ENCODE data around the gene SMYD2.
"Not testable (repeated sequence)": the region's sequence is repeated elsewhere in the genome, so short reads cannot be mapped to it uniquely, and the experiment has no call there.

Gene SMYD2

DNA sequence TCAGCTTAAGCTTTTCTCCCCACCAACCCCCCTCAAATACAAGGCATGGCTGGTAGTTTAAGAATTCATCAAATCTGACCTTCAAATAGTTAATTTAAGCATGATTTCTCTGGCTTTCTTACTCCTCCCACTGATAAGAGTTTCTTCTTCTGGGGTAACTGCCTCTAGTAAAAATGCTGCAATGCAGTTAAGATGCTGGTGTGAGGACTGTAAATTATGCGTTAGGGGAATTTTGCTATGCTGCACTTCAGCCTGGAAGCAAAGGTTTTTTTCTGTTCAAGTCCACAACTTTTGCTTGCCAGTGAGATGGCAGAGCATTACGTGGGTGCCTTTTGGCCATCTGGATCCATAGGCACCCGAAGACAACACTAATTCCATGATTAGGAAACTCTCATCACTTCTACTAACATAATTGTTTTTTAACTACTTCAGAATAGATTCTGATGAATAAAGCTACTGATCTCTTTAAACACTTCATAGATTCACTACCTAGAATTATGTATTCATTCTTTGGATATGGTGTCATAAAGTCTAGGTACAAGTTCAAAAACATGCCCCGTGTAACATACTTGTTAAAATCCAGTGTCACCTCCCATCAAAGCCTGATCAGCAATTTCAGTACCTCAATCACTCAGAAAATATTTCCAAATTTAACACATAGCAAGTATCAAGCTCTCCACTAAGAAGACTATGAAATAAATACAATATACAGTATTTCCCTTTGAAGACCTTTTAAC is 8.8 kb upstream of the SMYD2 start:
- DNase-seq = no peak

DNA sequence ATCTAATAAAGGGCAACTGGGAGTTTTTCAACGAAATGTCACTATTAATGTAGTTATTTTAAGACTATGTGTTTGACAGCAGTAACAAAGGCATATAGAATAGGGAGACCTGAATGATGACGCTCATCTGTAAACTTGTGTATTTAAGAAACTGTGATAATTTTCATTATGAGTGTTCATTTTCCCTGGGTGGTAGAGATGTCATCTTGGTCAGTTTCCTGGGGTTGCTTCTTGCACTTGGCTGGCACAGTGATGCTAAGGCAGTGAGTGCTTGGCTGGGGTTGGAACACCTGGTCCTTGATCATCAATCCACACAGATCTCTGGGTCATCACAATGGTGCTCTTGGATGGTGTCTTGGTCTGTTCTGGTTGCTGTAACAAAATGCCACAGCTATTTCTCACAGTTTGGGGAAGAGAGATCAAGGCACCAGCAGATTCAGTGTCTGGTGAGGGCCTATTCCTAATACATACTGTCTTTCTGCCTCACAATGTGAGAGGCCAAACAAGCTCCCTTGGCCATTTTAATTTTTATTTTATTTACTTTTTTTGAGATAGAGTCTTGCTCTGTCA is 7.9 kb upstream of the SMYD2 start:
- DNase-seq = no peak

GRCh38 chr1:214275700-214276099 is 5.3 kb upstream of the SMYD2 start:
- not testable (repeated sequence) for DNase-seq

DNA sequence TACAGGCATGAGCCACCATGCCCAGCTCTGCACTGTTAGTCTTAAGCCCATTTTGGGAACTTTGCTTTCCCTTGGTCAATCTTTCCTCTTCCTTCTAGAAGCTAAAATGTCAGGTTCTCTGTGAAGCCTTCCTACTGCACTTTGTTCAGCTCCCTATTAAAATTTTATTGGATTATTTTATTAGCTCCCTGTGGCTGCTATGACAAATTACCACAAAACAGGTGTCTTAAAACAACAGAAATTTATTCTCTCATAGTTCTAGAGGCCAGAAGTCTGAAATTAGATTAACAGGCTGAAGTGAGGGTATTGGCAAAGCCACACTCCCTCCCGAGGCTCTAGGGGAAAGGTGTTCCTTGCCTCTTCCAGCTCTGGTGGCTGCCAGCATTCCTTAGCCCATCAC is 4.2 kb upstream of the SMYD2 start:
- no peak for DNase-seq

DNA sequence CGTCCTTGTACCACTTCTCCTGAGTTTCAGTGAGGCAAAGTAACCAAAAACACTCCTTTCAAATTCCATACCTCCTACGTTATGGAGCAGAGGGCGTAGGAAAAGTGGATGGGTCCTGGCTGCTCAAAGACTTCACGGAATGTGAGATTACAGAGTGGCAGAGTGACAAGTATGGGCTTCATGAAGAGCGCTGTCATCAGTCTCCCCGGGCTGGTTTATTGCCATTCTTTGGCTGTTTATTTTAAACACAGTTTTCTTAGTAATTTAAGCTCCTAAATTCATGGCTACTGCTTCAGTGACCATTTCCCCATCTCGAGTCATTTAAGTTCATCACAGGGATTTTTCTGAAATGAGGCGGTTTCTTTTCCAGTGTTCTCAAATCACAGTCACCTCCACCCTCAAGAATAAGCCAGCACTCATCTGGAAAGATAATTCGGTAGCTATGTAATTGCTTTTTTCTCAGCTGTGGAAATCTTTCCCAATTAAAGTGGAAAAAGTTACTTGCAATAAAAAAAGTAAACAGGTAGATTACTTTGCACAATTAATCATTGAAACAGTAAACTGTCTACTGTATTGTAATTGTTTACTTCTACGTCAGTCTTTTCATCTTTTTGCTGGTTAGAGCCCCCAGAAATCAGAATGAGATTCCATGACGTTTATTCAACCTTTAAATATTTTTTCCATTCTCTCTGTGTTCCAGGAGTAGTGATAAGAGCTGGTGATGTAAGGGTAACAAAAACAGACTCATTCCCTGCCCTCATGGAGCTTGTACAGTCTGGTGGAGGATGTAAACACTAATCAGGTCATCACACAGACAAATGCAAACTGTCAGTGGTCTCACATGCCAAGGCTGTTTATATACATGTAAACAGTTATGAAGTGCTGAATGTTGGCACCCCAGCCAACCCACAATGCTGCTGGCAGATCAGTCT is 3.0 kb upstream of the SMYD2 start:
- DNase-seq = no peak

- DNase-seq = peak; percentile 32
These were observed 456 bp upstream of the SMYD2 start for GRCh38 chr1:214280386-214281020.

- DNase-seq = no peak
These were observed 1.0 kb downstream of the SMYD2 start for GRCh38 chr1:214281720-214282629.

- DNase-seq = peak; percentile 45
These were observed 1.8 kb downstream of the SMYD2 start for GRCh38 chr1:214282630-214283242.

DNA sequence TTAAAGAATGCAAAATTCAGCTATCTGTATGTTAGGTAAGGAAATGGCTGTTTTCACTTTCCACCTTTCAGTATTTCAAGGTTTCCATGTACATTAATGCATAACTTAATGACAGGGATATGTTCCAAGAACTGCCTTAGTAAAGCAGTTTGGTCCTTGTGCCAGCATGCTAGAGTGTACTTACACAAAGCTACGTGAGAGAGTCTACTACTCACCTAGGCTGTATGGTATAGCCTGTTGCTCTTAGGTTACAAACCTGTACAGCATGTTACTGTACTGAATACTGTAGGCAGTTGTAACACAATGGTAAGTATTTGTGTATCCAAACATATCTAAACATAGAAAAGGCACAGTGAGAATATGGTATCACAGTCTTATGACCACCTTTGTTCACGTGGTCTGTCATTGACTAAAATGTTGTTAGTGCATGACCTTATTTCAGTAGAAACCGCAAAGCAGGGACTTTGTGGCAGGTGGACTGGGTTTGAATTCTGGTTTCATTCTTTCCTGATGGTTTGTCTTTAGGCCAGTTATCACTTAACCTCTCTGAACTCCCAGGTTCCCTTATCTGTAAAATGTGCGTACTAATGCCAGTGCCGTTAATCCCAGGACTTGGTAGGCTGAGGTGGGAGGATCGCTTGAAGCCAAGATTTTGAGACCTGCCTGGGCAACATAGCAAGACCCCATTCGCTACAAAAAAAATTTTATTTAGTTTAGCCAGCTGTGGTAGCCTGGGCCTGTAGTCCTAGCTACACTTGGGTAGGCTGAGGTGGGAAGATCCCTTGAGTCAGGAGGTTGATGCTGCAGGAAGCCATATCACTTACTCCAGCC is 4.9 kb downstream of the SMYD2 start:
- DNase-seq = no peak

DNA sequence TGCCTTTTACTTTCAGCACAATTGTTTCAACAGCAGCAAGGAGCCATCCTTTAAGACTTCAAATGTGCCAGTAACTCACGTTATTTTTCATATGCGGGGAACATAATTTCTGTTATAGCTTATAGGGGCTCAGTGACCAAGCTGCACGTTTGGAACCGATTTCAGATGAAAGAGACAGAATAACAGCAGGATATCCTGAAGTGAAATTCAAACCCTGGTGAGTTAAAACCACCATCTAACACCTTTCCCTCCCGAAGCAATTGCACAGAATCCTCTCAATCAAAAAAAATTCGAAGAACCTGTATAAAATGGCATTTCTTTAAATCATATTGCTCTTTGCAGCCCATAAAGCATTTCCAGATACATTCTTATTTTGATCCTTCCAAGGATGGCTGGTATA is 6.9 kb downstream of the SMYD2 start:
- no peak for DNase-seq

GRCh38 chr1:214289574-214290272 is 8.8 kb downstream of the SMYD2 start:
- DNase-seq = no peak

DNA sequence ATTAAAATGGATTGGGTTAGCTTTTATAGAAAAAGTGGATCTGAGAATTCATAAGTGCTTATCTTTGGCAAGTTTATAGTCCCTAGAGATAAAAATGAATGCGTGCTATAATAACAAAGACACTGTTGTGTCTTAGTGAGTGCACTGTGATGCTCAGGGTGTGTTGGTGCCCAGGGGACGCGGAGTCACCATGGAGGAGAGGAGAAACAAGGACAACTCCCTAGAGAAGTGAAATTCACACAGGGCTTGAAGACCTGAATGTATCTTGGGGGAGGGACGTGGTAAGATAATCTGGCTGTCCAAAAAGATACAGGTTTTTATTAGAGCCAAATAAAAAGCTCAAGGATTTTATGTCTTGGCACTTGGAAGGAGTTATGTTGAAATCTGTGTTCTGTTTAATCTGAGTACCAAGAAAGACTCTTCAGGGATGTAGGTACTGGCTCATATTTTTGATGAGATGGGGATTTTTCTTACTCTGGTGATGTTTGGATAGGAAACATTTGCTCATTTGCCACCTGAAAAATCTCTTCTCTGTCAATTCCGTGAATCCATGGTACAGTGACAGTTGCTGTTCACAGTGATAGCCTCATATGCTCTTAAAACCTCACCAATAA is 9.6 kb downstream of the SMYD2 start:
- no peak for DNase-seq

- DNase-seq = no peak
These were observed 11.4 kb downstream of the SMYD2 start for GRCh38 chr1:214292322-214292721.

- no peak for DNase-seq
These were observed 15.0 kb downstream of the SMYD2 start for GRCh38 chr1:214295934-214296333.

- DNase-seq = no peak
These were observed 16.1 kb downstream of the SMYD2 start for GRCh38 chr1:214296860-214297745.

DNA sequence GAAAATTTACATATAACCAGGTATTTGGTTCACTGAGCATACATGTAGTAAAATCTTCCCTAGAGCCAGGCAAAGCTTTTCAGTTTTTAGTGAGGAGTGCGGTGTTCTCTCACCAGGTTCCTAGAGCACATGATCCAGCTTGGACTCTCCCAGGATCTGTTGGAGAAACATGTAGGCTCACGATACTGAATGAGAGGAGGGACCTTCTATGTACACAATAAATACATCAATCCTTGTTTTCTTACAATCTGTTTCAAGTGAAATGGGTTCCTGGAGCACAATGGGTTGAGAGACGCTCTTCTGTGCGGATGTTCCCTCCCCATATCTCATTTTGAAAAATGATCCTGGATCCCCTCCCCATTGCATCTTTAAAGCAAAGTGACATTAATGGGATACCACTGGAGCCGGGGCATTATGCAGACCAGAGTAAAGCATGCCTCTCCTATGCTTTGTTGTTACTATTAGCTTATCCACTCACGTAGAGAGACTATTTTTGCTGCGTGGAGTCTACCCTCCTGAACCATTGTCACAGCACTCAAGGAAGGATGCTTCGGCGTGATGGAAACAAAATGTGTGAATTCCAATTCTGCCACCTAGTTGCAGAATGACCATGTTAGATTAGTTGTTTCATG is 19.3 kb downstream of the SMYD2 start:
- no peak for DNase-seq

DNA sequence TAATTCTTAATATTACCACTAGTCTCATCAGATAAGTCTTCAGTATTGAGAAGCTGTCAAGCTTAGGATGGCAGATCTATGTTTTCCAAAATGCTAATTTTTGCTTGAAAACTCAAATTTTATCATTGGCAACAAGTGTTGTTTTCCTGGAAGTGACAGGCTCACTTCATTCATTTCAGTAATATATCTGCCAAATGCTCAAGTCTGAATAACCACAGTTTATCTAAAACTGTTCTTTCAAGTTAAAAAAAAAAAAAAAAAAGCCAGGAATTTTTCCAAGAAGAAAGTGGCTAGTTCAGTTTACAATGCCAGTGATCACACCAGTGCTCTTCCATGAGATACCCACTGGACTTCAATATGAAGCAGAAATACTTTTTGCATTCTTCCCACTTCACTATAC is 20.6 kb downstream of the SMYD2 start:
- DNase-seq = no peak

Data from activated CD4-positive, alpha-beta T cell treated with anti-CD3 and anti-CD28 coated beads for 48 hours (primary cell).